Immature natural killer cell (primary cell): ENCODE results near the gene NTMT1. TPM values are rescaled to one million over a fixed set of nuclear protein-coding genes. Genes with fewer than 3 reads are reported as not detected.
"Not testable (repeated sequence)": the region's sequence is repeated elsewhere in the genome, so short reads cannot be mapped to it uniquely, and the experiment has no call there.

Source experiments
- DNase-seq, 3 donors: peaks; one replicate each; pipeline ENCODE4 v3.0.0; 2022; ENCODE audit warnings: mixed read lengths in 1 of 3
- H3K27ac Mint-ChIP-seq, 6 donors: one replicate each; pipeline ENCODE4 v1.8.0; 2020; ENCODE audit warnings: mixed read lengths in 6 of 6, mild to moderate bottlenecking in 5 of 6, inconsistent platforms in 4 of 6, moderate library complexity in 3 of 6
- H3K27me3 Mint-ChIP-seq, 3 donors: one replicate each; pipeline ENCODE4 v1.8.0; 2020 to 2021; ENCODE audit warnings: low read depth in 3 of 3, mild to moderate bottlenecking in 3 of 3, mixed read lengths in 3 of 3, moderate library complexity in 3 of 3, inconsistent platforms in 1 of 3
- H3K36me3 Mint-ChIP-seq, 3 donors: one replicate each; pipeline ENCODE4 v1.8.0; 2020; ENCODE audit warnings: mixed read lengths in 3 of 3, inconsistent platforms in 2 of 3, mild to moderate bottlenecking in 2 of 3
- H3K4me1 Mint-ChIP-seq, 2 donors: one replicate each; pipeline ENCODE4 v1.8.0; 2020; ENCODE audit warnings: inconsistent platforms in 2 of 2, mild to moderate bottlenecking in 2 of 2, mixed read lengths in 2 of 2, moderate library complexity in 1 of 2
- H3K4me3 Mint-ChIP-seq, 5 donors: one replicate each; pipeline ENCODE4 v1.8.0; 2020; ENCODE audit warnings: mild to moderate bottlenecking in 5 of 5, mixed read lengths in 5 of 5, inconsistent platforms in 3 of 5, moderate library complexity in 3 of 5
- H3K9me3 Mint-ChIP-seq, 6 donors: one replicate each; pipeline ENCODE4 v1.8.0; 2020; ENCODE audit warnings: mild to moderate bottlenecking in 6 of 6, mixed read lengths in 6 of 6, inconsistent platforms in 4 of 6, moderate library complexity in 3 of 6
- polyA plus RNA-seq, 3 donors: library from polyadenylated mRNA; unstranded; fragments of 300-500 nt; fragmentation: Illumina TruSeq; gene quantifications; one replicate each; pipeline ENCODE4 v1.2.3, GENCODE V29; 2021

Gene NTMT1
- polyA plus RNA-seq, 3 donors from 2014 or later: 33.8 to 41.3 (median 35.8) TPM

DNA sequence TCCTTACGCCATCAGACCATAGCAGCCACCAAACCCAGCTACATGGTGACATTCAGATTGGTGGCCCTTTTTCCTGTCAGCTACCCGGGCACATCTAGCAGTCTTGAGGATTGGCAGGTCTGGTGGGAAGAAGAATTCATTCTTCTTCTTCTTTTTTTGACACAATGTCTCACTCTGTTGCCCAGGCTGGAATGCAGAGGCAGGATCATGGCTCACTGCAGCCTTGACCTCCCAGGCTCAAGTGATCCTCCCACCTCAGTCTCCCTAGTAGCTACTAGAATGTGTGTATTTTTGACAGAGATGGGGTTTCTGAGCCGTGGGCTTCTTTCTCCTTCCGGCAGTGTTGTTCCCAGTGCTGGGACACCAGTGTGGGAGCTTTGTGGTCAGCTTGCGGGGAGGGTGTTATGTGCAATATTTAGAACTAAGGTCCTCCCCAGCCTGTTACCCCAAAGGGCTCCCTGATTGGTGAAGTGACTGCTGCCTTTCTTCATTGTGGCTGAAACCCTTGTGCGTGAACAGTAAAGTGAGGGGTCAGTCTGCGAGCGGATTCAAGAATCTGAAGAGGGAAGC is 3.4 kb downstream of the NTMT1 start:
- Mint-ChIP-seq H3K9me3 (no peaks in the 10 kb centered on the region), H3K27me3 (peaks cover 7 to 28% (median 12%) of the 10 kb centered on the region in 3 donors), H3K4me3 (peak overlapping the region in 2 of 5 donors; percentile 8 to 48), H3K36me3 (no peaks in the 10 kb centered on the region), H3K27ac (peak overlapping the region; percentile 23 to 61 (median 48)), H3K4me1 (peaks cover 60 to 63% of the 10 kb centered on the region in 2 donors)
- no peak for DNase-seq

DNA sequence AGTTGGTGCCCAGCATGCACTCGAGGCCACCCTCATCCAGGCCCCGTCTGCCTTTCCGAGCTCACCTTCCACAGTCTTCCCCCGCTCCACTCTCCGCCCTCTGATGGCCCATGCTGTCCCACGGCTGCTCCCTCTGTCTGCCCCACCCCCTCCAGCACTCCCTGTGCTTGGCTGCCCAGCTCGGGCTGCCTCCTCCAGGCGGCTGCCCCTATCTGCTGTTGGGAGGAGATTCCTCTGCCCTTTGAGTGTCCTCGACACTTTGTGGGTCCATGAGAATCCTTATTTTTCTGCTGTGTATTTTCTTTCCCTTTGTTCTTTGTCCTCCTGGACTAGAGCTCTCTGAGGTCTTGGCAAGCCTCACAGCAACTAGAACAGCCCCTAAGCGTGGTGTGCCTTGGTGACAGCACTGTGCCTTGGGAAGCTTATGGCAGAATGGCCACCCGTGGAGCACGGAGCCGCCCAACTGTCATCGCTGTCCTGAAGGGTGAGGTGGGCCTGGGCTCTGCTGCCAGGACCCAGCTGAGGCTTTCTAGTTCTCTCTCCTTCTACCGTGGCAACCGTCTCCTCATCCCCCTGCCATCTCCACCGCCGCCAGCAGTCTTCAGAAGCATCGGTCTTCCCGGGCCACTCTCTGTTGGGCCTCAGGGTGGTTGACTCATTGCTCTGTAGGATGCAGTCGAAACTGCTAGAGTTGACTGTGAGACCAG is 5.2 kb downstream of the NTMT1 start:
- Mint-ChIP-seq H3K4me1 (peaks cover 50 to 52% of the 10 kb centered on the region in 2 donors), H3K27ac (peak overlapping the region in 3 of 6 donors; percentile 22 to 49 (median 45)), H3K9me3 (no peaks in the 10 kb centered on the region), H3K27me3 (peaks cover 3 to 14% (median 7%) of the 10 kb centered on the region in 3 donors), H3K4me3 (no peak overlapping the region), H3K36me3 (peaks cover 0 to 6% (median 0%) of the 10 kb centered on the region in 3 donors)
- no peak for DNase-seq

DNA sequence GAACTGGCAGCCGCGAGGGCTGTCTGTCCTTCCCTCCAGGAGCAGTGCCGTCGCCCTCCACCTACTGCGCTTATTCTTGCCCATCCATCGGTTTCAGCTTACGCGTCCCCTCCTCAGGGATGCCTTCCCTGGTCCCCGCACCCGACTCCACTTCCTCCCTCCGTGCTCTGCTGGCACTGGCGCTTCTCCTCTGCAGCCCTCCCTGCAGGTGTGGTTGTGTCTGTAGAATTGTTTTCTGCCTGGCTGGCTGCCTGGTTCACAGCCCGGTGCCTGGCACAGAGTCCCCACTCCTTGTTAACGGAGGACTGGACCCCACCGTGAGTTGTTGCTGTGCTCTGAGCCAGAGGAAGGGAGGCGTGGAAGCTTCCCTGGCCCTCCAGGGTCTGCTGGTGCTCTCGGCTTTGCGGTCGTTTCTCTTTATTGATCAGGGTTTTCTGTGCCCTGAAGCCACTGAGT is 5.7 kb downstream of the NTMT1 start:
- peaks cover 0 to 6% (median 0%) of the 10 kb centered on the region in 3 donors for H3K36me3 Mint-ChIP-seq
- H3K4me3 Mint-ChIP-seq: no peak overlapping the region
- peaks cover 46% of the 10 kb centered on the region in 2 donors for H3K4me1 Mint-ChIP-seq
- no peak for DNase-seq
- no peaks in the 10 kb centered on the region for H3K9me3 Mint-ChIP-seq
- peaks cover 2 to 10% (median 3%) of the 10 kb centered on the region in 3 donors for H3K27me3 Mint-ChIP-seq
- H3K27ac Mint-ChIP-seq: peak overlapping the region in 2 of 6 donors; percentile 45 to 67

DNA sequence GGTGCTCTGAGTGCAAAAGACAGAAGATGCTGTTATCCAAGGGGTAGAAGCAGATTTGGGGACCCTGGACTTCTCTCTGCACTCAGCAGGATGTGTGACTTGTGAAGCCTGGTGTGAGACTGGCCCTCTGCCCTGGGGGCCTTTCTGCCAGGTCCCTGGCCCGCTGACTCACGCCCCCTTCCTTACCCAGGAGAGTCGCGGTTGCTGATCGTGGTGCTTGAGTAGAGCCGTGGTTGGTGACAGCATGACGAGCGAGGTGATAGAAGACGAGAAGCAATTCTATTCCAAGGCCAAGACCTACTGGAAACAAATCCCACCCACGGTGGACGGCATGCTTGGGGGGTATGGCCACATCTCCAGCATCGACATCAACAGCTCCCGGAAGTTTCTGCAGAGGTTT is 6.5 kb downstream of the NTMT1 start:
- no peak overlapping the region for H3K27ac Mint-ChIP-seq
- H3K9me3 Mint-ChIP-seq: no peaks in the 10 kb centered on the region
- peaks cover 38% of the 10 kb centered on the region in 2 donors for H3K4me1 Mint-ChIP-seq
- H3K27me3 Mint-ChIP-seq: peaks cover 0 to 4% (median 2%) of the 10 kb centered on the region in 3 donors
- no peak overlapping the region for H3K4me3 Mint-ChIP-seq
- no peak for DNase-seq
- peaks cover 0 to 6% (median 0%) of the 10 kb centered on the region in 3 donors for H3K36me3 Mint-ChIP-seq

DNA sequence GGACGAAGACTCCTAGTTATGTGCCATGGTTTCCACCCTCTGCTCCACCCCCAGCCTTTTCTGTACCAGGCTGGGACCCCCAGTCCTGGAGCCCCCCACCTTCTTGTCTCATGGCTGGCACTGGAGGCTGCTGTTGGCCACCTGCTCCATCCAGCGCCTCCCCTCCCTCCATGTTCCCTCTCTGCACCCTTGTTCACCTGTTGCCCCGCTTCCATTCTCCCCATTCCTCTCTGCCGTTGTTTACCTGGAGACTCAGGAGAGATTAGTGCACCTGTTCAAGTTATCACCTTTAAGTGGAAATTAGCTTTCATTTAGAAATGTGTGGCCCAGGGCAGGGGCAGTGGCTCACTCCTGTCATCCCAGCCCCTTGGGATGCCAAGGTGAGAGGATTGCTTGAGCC is 7.2 kb downstream of the NTMT1 start:
- Mint-ChIP-seq H3K36me3 (peaks cover 0 to 10% (median 0%) of the 10 kb centered on the region in 3 donors), H3K4me3 (no peak overlapping the region), H3K4me1 (peaks cover 32 to 34% of the 10 kb centered on the region in 2 donors), H3K27me3 (peaks cover 0 to 2% (median 0%) of the 10 kb centered on the region in 3 donors), H3K27ac (no peak overlapping the region), H3K9me3 (no peaks in the 10 kb centered on the region)
- no peak for DNase-seq

DNA sequence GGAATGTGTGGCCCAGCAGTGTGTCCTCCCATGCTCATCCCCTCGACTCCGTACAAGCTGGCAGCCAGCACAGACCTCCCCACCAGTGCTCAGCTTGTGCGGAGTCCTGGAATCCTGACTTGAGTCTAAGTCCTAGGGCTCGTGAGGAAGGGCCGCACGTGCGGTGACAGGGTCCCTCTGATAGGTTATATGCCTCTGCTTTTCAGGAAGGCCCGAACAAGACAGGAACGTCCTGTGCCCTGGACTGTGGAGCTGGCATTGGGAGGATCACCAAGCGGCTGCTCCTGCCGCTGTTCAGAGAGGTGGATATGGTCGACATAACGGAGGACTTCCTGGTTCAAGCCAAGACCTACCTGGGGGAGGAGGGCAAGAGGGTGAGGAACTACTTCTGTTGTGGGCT is 7.9 kb downstream of the NTMT1 start:
- Mint-ChIP-seq H3K36me3 (peaks cover 0 to 13% (median 0%) of the 10 kb centered on the region in 3 donors), H3K4me1 (peaks cover 29 to 30% of the 10 kb centered on the region in 2 donors), H3K27ac (peak overlapping the region in 1 of 6 donors; percentile 53), H3K9me3 (no peaks in the 10 kb centered on the region), H3K27me3 (peaks cover 0 to 2% (median 0%) of the 10 kb centered on the region in 3 donors), H3K4me3 (no peak overlapping the region)
- DNase-seq: no peak

DNA sequence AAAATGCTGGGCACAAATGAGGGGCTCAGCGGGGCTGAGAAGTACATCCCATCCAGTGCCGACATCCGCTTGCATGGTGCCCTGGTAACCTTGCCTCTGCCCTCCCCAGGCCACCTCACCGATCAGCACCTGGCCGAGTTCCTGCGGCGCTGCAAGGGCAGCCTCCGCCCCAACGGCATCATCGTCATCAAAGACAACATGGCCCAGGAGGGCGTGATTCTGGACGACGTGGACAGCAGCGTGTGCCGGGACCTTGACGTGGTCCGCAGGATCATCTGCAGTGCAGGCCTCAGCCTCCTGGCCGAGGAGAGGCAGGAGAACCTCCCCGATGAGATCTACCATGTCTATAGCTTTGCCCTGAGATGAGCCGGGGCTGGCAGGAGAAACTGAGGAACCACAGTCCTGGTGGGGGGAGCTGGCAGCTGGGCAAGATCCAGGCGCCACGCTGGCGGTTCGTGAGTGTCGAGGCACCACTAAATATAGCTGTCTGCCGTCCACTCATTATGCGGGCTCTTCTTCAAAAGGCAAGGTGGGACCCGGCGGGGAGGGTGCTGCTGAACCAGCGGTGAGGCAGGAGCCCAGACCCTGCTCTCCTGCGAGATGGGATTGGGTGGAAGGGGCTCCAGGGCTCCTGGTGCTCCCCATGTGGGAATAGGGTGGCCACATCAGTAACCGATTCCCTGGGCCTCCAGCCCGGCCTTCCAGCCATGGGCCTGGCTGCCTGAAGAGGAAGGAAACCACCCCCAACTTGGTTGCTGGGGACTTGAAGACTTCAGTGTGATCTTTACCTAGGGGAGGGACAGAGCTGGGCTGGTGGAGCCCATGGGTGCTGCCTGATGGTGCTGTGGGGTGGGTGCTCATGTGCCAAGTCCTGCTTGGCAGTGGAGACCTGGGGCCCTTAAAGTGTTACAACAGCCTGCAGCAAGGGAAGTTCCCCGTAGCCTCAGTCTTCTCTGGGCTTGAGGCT is 9.4 kb downstream of the NTMT1 start:
- Mint-ChIP-seq H3K4me3 (no peak overlapping the region), H3K36me3 (peaks cover 0 to 13% (median 0%) of the 10 kb centered on the region in 3 donors), H3K27ac (peak overlapping the region in 1 of 6 donors; percentile 51), H3K4me1 (peaks cover 21 to 24% of the 10 kb centered on the region in 2 donors), H3K9me3 (no peaks in the 10 kb centered on the region), H3K27me3 (peaks cover 0 to 4% (median 0%) of the 10 kb centered on the region in 3 donors)
- no peak for DNase-seq

DNA sequence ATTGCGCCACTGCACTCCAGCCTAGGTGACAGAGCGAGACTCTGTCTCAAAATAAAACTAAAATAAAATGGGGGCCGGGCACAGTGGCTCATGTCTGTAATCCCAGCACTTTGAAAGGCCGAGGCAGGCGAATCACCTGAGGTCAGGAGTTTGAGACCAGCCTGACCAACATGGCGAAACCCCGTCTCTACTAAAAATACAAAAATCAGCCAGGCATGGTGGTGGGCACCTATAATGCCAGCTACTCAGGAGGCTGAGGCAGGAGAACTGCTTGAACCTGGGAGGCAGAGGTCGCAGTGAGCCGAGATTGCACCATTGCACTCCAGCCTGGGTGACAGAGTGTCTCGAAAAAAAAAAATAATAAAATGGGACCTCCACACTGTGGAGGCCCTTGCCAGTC is 10.4 kb downstream of the NTMT1 start:
- H3K27me3 Mint-ChIP-seq, H3K9me3 Mint-ChIP-seq, H3K27ac Mint-ChIP-seq, H3K4me3 Mint-ChIP-seq, DNase-seq: not testable (repeated sequence)
- Mint-ChIP-seq H3K4me1 (peaks cover 25 to 26% of the 10 kb centered on the region in 2 donors), H3K36me3 (peaks cover 0 to 13% (median 0%) of the 10 kb centered on the region in 3 donors)

DNA sequence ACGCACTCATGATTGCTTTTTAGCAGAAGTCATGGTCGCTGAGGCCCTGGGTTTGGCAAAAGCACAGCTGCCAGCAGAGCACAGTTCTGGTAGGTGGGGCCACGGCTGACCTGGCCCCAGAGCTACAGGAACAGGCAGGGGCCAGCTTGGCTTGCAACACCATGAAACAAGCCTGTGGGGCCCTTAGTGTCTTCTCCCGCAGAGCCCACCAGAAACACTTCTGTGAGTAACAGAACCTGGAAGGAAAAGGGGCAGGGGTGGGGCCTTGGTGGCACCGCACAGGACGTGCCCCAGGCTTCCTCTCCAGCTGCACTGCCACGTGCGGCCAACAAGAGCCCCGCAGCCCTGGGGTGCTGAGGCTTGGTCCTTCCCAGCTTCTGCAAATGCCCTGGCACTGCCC is 11.1 kb downstream of the NTMT1 start:
- no peaks in the 10 kb centered on the region for H3K9me3 Mint-ChIP-seq
- peaks cover 0 to 13% (median 0%) of the 10 kb centered on the region in 3 donors for H3K36me3 Mint-ChIP-seq
- no peak overlapping the region for H3K4me3 Mint-ChIP-seq
- peaks cover 2 to 6% (median 3%) of the 10 kb centered on the region in 3 donors for H3K27me3 Mint-ChIP-seq
- no peak for DNase-seq
- no peak overlapping the region for H3K27ac Mint-ChIP-seq
- H3K4me1 Mint-ChIP-seq: peaks cover 24 to 28% of the 10 kb centered on the region in 2 donors

DNA sequence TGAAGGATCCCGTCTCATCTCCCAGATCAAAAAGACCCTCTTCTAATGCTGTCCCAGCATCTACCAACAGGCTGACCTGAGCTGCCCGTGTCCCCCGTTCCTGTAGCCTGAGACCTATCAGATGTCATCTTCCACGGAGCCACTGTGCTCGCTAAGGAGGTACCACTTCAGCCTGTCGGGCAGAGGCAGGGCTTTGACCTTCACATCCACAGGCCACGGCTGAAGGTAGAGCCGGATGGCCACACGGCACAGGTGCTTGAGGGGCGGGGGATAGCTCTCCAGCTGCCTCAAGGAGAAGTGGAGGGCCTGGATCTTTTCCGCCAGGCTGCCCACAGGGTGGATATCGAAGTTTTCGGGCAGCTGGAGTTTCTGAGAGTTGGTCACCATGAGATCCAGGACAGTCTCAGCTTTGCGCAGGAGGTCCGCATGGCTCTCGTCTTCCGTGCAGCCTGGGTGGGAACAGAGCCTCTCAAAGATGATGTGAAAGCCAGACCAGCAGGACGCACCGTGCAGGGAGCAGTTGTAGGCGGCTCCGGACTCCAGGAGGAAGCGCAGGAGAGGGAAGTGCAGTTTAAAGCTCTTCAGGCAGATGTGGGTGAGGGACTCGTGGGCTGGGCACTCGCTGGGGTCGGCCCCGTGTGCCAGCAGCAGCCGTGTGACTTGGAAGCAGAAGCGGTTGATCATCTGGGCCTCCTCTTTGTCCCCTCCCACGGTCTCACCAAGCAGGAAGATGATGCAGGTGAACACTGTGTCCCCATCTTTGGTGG is 11.9 kb downstream of the NTMT1 start:
- no peak overlapping the region for H3K27ac Mint-ChIP-seq
- H3K9me3 Mint-ChIP-seq: no peaks in the 10 kb centered on the region
- H3K4me3 Mint-ChIP-seq: peak overlapping the region in 2 of 5 donors; percentile 17 to 59
- peaks cover 2 to 10% (median 7%) of the 10 kb centered on the region in 3 donors for H3K27me3 Mint-ChIP-seq
- peaks cover 0 to 13% (median 0%) of the 10 kb centered on the region in 3 donors for H3K36me3 Mint-ChIP-seq
- DNase-seq: no peak
- peaks cover 23 to 28% of the 10 kb centered on the region in 2 donors for H3K4me1 Mint-ChIP-seq

DNA sequence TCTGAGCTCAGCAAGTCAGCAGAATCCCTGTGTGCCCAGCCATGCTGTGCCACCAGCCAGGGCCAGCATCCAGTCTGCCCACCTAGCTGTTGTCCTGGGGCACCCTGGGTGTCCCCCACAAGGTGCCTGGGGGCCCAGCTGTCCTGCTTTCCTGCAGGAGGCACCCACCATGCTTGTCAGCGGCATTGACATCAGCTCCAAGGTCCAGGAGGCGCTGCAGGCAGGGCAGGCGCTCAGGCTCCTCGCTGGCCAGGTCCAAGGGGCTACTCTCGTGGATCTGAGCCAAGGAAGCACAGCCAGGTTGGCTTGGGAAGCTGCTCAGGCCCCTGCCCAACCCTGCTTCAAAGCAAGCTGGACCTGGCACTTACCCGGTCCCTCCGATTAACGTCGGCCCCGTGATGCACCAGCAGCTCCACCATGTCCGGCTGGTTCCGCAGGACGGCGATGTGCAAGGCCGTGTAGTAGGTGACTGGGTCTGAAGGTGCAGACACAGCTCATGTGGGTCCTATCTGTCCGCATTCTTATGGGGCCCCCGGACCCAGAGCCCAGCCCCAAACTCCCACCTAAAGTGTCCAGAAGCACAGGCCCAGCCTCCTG is 13.2 kb downstream of the NTMT1 start:
- no peak for DNase-seq
- Mint-ChIP-seq H3K4me1 (peaks cover 23 to 28% of the 10 kb centered on the region in 2 donors), H3K36me3 (peaks cover 0 to 13% (median 0%) of the 10 kb centered on the region in 3 donors), H3K9me3 (no peaks in the 10 kb centered on the region), H3K27ac (no peak overlapping the region), H3K4me3 (peak overlapping the region in 1 of 5 donors; percentile 79), H3K27me3 (peaks cover 2 to 10% (median 7%) of the 10 kb centered on the region in 3 donors)

DNA sequence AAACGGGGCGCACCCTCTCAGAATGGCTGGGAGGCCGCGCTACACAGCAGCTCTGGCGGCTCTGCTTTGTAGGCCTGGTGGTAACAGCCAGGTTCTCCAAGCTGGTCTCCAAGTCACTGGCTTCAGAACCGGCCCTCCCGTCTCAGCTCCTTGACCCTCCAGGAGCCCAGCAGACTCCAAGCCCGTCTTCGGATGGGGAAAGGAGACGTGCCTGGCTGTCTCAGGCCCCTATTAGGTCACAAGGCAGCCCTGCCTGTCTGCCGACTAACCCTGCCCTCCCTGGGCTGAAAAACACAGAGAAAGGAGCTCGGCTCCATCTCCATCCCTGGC is 13.8 kb downstream of the NTMT1 start:
- no peak for DNase-seq
- peak overlapping the region; percentile 51 to 86 (median 83) for H3K4me3 Mint-ChIP-seq
- H3K36me3 Mint-ChIP-seq: peaks cover 0 to 12% (median 0%) of the 10 kb centered on the region in 3 donors
- H3K9me3 Mint-ChIP-seq: no peaks in the 10 kb centered on the region
- peak overlapping the region in 1 of 6 donors; percentile 34 for H3K27ac Mint-ChIP-seq
- H3K4me1 Mint-ChIP-seq: peaks cover 23 to 28% of the 10 kb centered on the region in 2 donors
- peaks cover 2 to 10% (median 7%) of the 10 kb centered on the region in 3 donors for H3K27me3 Mint-ChIP-seq
